ENCODE data around the gene PCSK7.

DNA sequence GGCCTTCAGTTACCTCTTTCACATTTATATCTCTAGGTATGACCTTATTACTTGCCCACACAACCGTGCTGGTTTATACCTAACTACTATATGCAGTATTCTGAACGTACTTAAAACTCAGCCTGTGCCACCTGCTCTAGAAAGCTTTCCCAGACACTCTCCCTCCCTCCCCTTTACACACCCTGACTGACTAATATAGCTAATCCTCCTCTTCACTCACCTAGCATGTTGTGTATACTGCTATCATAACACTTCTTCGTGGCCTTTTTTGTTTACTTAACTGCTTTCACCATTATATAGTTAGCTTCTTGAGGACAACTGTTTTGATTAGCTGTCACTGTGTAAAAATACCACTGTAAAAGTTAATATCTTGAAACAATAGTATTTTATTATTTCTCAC is 24.1 kb upstream of the PCSK7 start:
- TF ChIP-seq EZH2 (IDR thresholded peaks at IDR 0.05) (no peak), POLR2AphosphoS5 (IDR thresholded peaks at IDR 0.05; ENCODE audit: borderline replicate concordance, low read depth, low read length) (no peak), FOXP2 (optimal IDR thresholded peaks at IDR 0.05; ENCODE audit: control extremely low read depth, extremely low read length, insufficient read depth) (no peak)
